Activated CD8-positive, alpha-beta memory T cell treated with anti-CD3 and anti-CD28 coated beads for 4 hours (primary cell): ENCODE data around the gene SAMHD1.
"Not testable (repeated sequence)": the region's sequence is repeated elsewhere in the genome, so short reads cannot be mapped to it uniquely, and the experiment has no call there.

Source experiments
- DNase-seq, 2 donors: peaks; one replicate each; pipeline ENCODE4 v3.0.0-alpha.2; 2020; ENCODE audit warnings: low read depth in 2 of 2

Gene SAMHD1

GRCh38 chr20:36916199-36916598 lies 35.3 kb downstream of the SAMHD1 start:
- DNase-seq, result no peak

GRCh38 chr20:36908603-36909002 lies 42.9 kb downstream of the SAMHD1 start:
- no peak for DNase-seq

- not testable (repeated sequence) for DNase-seq
These were observed 45.4 kb downstream of the SAMHD1 start for GRCh38 chr20:36906086-36906485.

- DNase-seq, result not testable (repeated sequence)
These were observed 45.9 kb downstream of the SAMHD1 start for GRCh38 chr20:36905566-36905965.

GRCh38 chr20:36904690-36905089 lies 46.8 kb downstream of the SAMHD1 start:
- DNase-seq, result no peak

- no peak for DNase-seq
These were observed 56.5 kb downstream of the SAMHD1 start for GRCh38 chr20:36895036-36895435.

GRCh38 chr20:36893801-36894200 lies 57.7 kb downstream of the SAMHD1 start:
- no peak for DNase-seq

GRCh38 chr20:36891211-36891610 lies 60.3 kb downstream of the SAMHD1 start:
- DNase-seq, result no peak

- no peak for DNase-seq
These were observed 60.9 kb downstream of the SAMHD1 start for GRCh38 chr20:36890586-36890985.

- no peak for DNase-seq
These were observed 62.5 kb downstream of the SAMHD1 start for GRCh38 chr20:36888880-36889516.

GRCh38 chr20:36887752-36888090 lies 63.8 kb downstream of the SAMHD1 start:
- no peak for DNase-seq

- peak; percentile 53 to 64 for DNase-seq
These were observed 64.4 kb downstream of the SAMHD1 start for GRCh38 chr20:36886859-36887751.

GRCh38 chr20:36885356-36885755 lies 66.2 kb downstream of the SAMHD1 start:
- DNase-seq, result no peak

GRCh38 chr20:36883977-36884535 lies 67.5 kb downstream of the SAMHD1 start:
- no peak for DNase-seq

- no peak for DNase-seq
These were observed 69.6 kb downstream of the SAMHD1 start for GRCh38 chr20:36881888-36882287.

GRCh38 chr20:36881331-36881730 lies 70.2 kb downstream of the SAMHD1 start:
- no peak for DNase-seq

GRCh38 chr20:36880741-36881250 lies 70.7 kb downstream of the SAMHD1 start:
- DNase-seq, result no peak

GRCh38 chr20:36878941-36879340 lies 72.6 kb downstream of the SAMHD1 start:
- DNase-seq, result no peak

GRCh38 chr20:36876473-36876833 lies 75.1 kb downstream of the SAMHD1 start:
- DNase-seq, result no peak

- no peak for DNase-seq
These were observed 75.6 kb downstream of the SAMHD1 start, which contains the start of gene TLDC2 for GRCh38 chr20:36875702-36876472. Gene TLDC2, plus strand, starts transcription at chr20:36876138. Its CDS starts 37 bp downstream, at chr20:36876175.

- DNase-seq, result not testable (repeated sequence)
These were observed 76.4 kb downstream of the SAMHD1 start for GRCh38 chr20:36875093-36875492.
